Adrenal gland (tissue), 5 donors: Measurements from ENCODE around the gene SCRN1.

Source experiments
- CTCF ChIP-seq, 6 experiments: fragments of 450-650 bp in 4 of 6; fragments of 200-600 bp in 2 of 6; sonication (generic) in 1 of 6; IDR thresholded peaks; 1 replicate in 5 of 6; 2 replicates in 1 of 6; pipeline versions ENCODE4 v1.5.1 to v1.8.0; 2016 to 2021; ENCODE audit warnings: antibody characterized with exemption in 6 of 6, mild to moderate bottlenecking in 2 of 6, moderate library complexity in 1 of 6
- POLR2A ChIP-seq, 2 donors: fragments of 450-650 bp; IDR thresholded peaks; one replicate each; pipeline ENCODE4 v1.6.1; 2017; ENCODE audit warnings: antibody characterized with exemption in 2 of 2, mild to moderate bottlenecking in 2 of 2, moderate library complexity in 1 of 2
- donor health status: DM: no; HTN: no; CAD: no.

GRCh38 chr7:29926741-29927140 lies 62.9 kb downstream of the SCRN1 start:
- TF ChIP-seq CTCF (IDR thresholded peaks at IDR 0.05) (no peak), POLR2A (IDR thresholded peaks at IDR 0.05) (no peak)
